ENCODE data around the gene CPT1B.

DNA sequence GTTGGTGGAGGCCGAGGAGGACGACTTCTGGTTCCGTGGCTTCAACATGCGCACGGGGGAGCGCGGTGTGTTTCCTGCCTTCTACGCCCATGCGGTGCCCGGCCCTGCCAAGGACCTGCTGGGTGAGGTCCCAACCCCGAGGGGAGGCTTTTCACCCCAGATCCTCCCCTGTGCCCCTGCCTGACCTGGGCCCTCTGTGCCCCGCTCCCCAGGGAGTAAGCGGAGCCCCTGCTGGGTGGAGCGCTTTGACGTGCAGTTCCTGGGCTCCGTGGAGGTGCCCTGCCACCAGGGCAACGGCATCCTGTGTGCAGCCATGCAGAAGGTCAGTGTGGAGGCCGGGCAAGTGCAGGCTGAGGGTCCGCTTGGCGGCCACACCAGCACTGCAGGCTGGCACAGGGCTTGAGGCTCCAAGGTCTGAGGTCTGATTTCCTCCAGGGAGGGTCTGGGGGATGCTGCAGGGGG, 27.4 kb upstream of the CPT1B start:
- TF ChIP-seq, protein P1, sequence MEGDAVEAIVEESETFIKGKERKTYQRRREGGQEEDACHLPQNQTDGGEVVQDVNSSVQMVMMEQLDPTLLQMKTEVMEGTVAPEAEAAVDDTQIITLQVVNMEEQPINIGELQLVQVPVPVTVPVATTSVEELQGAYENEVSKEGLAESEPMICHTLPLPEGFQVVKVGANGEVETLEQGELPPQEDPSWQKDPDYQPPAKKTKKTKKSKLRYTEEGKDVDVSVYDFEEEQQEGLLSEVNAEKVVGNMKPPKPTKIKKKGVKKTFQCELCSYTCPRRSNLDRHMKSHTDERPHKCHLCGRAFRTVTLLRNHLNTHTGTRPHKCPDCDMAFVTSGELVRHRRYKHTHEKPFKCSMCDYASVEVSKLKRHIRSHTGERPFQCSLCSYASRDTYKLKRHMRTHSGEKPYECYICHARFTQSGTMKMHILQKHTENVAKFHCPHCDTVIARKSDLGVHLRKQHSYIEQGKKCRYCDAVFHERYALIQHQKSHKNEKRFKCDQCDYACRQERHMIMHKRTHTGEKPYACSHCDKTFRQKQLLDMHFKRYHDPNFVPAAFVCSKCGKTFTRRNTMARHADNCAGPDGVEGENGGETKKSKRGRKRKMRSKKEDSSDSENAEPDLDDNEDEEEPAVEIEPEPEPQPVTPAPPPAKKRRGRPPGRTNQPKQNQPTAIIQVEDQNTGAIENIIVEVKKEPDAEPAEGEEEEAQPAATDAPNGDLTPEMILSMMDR (conservative IDR thresholded peaks at IDR 0.05; ENCODE audit: low read length): no peak
- no peak for TF ChIP-seq EZH2phosphoT487 (IDR thresholded peaks at IDR 0.05; ENCODE audit: borderline replicate concordance, low read depth, low read length)

Data from OCI-LY7 (cell line).